GM08714 (cell line): ENCODE data around the gene FUCA1.
"Not testable (repeated sequence)": the region's sequence is repeated elsewhere in the genome, so short reads cannot be mapped to it uniquely, and the experiment has no call there.

Experiments
- H3K4me3 ChIP-seq: fragments of 200-500 bp; sonication (Bioruptor generic); 2 replicates; pipeline ENCODE4 v1.5.1; 2014; ENCODE audit warnings: mild to moderate bottlenecking, low read length, inconsistent platforms
- ZNF274 ChIP-seq: IDR thresholded peaks from 2 replicates; pipeline ENCODE4 v1.6.1; 2012; ENCODE audit warnings: mild to moderate bottlenecking, low read depth, low read length

The FUCA1 gene

DNA sequence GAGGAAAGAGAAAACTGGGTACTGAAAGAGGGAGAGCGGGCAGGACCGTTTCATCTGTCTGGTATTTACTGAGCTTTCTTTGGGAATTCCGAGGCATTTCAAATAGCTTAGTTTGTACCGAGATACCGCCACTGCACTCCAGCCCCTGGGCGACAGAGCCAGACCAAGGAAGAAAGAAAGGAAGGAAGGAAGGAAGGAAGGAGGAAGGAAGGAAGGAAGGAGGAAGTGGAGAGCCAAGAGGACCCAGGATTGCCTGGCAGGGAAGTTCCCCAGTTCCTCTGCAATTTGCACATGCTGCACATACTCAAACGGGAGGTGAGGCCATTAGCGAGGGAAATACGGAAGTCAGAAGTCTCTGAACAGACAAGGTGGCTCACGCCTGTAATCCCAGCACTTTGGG lies 961 bp upstream of the FUCA1 start:
- no peak overlapping the region; the same call in 1 of the 2 replicates for H3K4me3 ChIP-seq
- no peak for TF ChIP-seq ZNF274

- TF ChIP-seq ZNF274, result no peak
- H3K4me3 ChIP-seq, result peak overlapping the region; percentile 34; the same call in 1 of the 2 replicates
These were observed 497 bp upstream of the FUCA1 start for GRCh38 chr1:23868557-23869016.

DNA sequence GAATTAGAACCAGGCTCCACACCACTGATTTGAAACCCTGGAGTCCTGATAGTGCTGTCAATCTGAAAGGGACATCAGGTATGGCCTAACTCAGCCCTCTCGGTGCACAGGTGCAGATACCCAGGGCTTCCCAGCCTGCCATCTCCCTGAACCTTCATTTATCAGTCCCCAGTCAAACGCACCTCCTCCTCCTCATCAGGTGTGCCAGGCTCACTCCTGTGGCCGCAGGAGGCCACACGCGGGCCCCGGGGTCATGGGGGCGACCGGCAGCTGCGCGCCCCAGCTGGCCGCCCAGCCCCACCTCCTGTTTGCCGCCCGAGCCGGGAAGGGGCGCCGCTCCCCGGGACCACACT lies 572 bp downstream of the FUCA1 start:
- H3K4me3 ChIP-seq, result peak overlapping the region; percentile 86
- no peak for TF ChIP-seq ZNF274

GRCh38 chr1:23865543-23865930 lies 2.6 kb downstream of the FUCA1 start:
- peak overlapping the region; percentile 46; the same call in 1 of the 2 replicates for H3K4me3 ChIP-seq
- no peak for TF ChIP-seq ZNF274

DNA sequence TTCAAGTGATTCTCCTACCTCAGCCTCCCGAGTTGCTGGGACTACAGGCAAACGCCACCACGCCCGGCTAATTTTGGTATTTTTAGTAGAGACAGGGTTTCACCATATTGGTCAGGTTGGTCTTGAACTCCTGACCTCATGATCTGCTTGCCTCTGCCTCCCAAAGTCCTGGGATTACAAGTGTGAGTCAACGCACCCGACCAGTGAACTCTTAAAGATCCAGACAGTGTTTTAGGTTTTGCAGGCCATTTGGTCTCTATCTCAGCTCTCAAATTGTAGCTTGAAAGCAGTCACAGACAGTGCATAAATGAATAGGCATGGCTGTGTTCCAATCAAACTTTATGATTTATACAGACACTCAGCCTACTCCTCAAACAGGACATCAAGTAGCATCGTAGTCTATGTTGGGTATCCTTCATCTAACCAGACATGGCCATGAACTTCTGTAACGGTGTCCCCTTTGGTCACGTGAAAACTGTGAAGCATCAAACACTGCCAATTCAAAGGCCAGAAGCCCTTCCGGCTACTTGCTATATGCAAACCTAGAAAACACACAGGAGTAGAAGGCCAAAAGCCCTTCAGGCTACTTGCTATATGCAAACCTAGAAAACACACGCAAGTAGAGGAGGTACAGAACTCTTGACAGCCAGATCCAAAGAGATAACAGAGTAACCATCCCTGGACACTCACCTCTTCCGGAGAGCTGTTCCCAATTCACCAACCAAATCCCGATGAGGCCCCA lies 3.1 kb downstream of the FUCA1 start:
- H3K4me3 ChIP-seq, result peak overlapping the region; percentile 3; the same call in 1 of the 2 replicates
- TF ChIP-seq ZNF274, result no peak

DNA sequence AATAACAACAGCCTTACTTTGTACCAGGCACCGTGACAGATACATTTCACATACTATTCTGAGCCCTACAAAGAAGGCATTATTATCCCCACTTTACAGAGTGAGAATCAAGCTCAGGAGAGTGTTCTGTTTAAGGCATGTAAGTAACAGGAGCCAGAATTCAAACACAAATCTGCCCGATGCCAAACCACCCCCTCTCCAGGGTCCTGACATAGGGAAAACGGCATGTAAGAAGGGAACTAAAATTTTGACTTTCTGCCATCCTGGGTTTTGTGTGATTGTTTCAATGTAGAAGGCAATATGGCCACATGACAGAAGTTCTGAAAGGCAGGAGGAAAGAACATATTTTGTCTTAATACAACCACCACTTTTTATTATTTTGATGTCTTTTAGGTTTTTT lies 5.5 kb downstream of the FUCA1 start:
- TF ChIP-seq ZNF274, result no peak
- no peak overlapping the region for H3K4me3 ChIP-seq

DNA sequence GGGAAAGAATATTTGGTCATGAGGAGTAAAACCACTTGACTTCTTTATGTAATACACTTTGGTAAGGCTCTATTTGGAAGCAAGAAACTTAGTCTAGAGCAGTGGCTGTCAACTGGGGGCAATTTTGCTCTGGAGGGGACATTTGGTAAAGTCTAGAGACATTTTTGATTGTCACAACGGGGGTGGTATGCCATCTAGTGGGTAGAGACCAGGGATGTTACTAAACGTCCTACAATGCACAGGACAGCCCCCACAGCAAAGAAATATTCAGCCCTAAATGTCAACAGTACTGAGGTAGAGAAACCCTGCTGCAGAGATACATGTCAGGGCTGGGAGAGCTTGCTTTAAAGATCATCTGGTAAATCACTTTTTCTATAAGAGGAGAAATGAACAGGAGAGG lies 13.5 kb downstream of the FUCA1 start:
- TF ChIP-seq ZNF274, result no peak

GRCh38 chr1:23853124-23853523 lies 15.0 kb downstream of the FUCA1 start:
- H3K4me3 ChIP-seq, result not testable (repeated sequence)

More for the DNA sequence above, 13.5 kb downstream of the FUCA1 start:
- no peak overlapping the region for H3K4me3 ChIP-seq

GRCh38 chr1:23851406-23851805 lies 16.7 kb downstream of the FUCA1 start:
- H3K4me3 ChIP-seq, result not testable (repeated sequence)

DNA sequence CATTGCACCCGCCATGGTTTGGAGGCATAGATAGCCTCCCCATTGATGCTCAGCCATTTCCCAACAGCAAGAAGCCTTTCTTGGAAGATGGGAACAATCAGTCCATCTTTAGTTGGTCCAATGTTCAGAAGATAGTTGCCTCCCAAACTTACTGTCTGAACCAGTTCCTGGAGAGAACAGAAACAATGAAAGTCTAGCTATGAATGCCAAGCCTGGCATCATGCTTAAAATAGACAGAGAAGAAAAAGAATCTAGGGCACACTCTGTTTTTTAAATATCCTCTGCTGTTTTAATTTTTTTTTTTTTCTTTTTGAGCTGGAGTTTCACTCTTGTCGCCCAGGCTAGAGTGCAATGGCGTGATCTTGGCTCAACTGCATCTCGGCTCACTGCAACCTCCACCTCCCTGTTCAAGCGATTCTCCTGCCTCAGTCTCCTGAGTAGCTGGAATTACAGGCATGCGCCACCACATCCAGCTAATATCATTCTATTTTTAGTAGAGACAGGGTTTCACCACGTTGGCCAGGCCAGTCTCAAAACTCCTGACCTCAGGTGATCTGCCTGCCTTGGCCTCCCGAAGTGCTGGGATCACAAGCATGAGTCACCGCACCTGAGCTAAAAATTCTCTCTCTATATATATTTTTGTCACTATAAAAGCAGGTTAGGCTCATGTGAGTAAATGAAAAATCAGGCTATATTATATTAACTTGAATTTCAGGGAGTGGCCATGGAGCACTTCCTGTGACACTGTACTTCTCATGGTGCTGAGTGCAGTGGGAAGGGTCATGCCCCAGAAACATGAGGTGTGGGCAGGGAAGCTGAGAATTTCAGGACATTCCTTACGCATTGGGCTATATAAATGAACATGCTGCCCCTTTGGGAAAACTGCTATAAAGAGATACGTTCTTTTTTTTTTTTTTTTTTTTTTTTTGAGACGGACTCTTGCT lies 19.1 kb downstream of the FUCA1 start:
- TF ChIP-seq ZNF274, result no peak
- no peak overlapping the region for H3K4me3 ChIP-seq

GRCh38 chr1:23847482-23848095 lies 20.5 kb downstream of the FUCA1 start:
- H3K4me3 ChIP-seq, result not testable (repeated sequence)

GRCh38 chr1:23845163-23845562 lies 22.9 kb downstream of the FUCA1 start:
- H3K4me3 ChIP-seq, result no peak overlapping the region

DNA sequence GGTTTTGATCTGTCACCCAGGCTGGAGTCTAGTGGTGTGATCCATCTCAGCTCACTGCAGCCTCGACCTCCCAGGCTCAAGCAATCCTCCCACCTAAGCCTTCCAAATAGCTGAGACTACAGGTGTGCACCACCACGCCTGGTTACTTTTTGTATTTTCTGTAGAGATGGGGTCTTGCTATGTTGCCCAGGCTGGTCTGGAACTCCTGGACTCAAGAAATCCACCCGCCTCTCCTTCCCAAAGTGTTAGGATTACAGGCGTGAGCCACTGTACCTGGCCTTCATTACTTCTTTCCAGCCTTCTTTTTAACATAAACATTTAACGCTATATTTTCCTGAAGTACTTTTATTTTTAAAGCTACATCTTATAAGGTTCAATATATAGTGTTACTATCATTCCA lies 24.4 kb downstream of the FUCA1 start:
- no peak for TF ChIP-seq ZNF274
- H3K4me3 ChIP-seq, result no peak overlapping the region

More at GRCh38 chr1:23845163-23845562, 22.9 kb downstream of the FUCA1 start:
- TF ChIP-seq ZNF274, result no peak

GRCh38 chr1:23838401-23838866 lies 29.7 kb downstream of the FUCA1 start:
- H3K4me3 ChIP-seq, result peak overlapping the region; percentile 29; the same call in 1 of the 2 replicates

More at GRCh38 chr1:23838401-23838866, 29.7 kb downstream of the FUCA1 start:
- TF ChIP-seq ZNF274, result no peak
